ENCODE measurements around the gene FRA10AC1. TPM values are rescaled to one million over a fixed set of nuclear protein-coding genes. Genes with fewer than 3 reads are reported as not detected.

The FRA10AC1 gene
- polyA plus RNA-seq, 4 donors, result 27.1 to 39.3 (median 32.3) TPM

DNA sequence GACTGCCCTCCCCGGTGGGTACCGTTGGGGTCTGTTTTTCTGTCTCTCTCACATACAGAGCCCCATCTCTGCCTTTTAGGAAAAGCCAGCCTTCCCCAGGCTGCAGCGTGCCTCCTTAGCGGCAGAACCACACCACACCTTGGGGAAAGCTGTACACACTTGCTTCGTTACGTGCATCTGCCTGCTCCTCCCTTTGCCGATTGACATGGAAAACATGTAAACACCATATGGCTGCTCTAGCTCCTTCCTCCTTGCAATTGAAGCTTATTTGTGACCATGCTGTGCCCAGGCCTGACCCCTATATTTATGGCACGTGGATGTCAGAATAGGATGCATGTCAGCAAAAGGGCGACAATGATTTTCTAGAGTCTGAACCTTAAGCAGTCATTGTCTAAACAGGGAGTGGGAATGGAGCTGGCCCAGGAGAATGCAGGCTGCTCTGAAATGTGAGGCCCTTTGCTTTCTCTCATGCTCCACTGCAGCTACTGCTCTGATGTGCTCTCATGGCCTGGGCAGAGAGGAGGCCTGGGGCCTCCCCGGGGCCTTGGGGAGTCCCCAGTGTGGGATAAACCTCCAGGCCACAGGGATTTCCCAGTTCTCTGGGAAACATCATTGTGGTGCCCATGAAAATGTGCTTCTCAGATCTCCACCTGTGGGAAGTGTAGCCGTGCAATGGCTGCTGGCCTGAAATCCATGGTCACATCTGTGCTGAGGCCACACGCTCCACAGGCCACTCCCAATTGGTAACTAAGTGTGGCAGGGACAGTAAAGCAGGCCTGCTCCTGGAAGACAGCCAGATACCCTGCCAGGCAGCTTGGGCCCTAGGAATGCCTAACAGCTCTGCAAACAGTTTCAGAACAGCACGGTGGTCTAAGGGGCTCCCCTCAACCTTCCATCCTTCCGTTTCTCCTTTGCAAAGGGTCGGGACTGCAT is 71.5 kb downstream of the FRA10AC1 start:
- no peak for DNase-seq (ENCODE audit: low read depth in 4 of 4, low spot score in 3 of 4)

DNA sequence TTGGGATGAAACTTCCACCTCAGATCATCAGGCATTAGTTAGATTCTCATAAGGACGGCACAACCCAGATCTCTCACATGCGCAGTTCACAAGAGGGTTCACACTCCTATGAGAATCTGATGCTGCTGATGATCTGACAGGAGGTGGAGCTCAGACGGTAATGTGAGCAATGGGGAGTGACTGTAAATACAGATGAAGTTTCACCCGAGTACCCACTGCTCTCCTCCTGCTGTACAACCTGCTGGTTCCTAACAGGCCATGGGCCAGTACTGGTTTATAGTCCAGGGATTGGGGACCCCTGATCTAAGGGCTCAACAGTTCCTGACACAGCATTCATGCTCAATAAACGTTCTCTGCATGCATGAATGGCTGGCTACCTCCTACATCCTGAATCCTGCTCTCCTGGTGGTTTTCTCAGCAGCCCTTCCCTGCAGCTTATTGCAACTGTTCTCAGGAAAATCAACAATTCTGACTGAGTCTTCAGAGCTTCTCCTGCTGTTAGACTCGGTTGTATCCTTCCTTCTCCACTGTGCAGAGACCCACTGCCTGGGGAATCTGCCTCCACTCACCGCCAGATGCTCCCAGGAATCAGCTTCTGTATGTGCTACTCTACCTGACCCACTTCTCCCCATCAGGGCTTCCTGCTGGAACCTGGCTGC is 72.6 kb downstream of the FRA10AC1 start:
- no peak for DNase-seq (ENCODE audit: low read depth in 4 of 4, low spot score in 3 of 4)

DNA sequence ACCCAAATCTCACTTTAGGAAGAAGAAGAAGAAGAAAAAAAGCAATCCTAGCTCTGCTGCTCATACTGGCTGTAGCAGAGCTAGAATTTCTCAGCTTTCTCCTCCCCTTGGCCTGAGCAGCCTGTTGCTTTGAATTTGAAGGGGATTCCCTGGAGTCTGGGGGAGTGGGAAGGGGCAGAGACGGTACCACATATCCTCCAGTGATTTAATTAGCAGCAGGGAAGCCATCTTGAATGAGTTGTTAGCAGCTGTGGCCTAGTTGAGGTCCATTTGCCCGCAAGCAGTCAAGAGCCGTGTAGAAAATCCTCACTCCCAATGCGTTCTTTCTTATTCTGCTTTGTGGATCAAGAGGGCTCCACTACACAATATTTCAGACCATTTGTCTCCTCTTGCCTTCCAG is 73.5 kb downstream of the FRA10AC1 start:
- no peak for DNase-seq (ENCODE audit: low read depth in 4 of 4, low spot score in 3 of 4)

DNA sequence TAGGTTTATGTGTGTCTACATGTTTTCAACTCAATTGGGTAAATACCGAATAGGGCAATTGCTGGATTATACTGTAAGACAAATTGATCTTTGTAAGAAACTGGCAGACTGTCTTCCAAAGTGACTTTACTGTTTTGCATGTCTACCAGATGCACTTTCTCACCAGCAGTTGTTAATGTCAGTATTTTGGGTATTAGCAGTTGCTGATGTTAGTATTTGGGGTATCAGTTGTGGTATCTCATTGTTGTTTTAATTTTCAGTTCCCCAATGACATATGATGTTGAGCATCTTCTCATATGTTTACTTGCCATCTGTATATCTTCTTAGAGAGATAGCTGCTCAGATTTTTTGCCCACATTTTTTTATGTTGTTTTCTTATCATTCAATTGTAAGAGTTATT is 79.5 kb downstream of the FRA10AC1 start:
- no peak for DNase-seq (ENCODE audit: low read depth in 4 of 4, low spot score in 3 of 4)

DNA sequence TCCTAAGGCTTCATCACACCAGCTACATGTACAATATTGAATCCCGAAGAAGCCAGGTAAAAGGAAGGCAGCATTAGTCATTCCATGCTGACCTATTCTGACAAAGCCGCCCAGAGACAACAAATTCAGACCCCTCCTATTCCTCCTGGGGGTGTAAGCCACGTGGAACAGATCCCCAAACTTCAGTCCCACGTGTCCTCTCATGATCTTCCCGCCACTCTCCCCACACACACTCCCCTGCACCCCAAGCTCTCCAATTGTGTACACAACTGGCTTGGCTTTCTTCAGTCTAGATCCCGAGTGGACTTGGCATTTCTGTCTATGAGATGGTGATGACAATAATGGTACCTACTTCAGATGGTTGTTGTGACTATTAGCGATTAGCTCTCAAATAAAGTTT is 81.5 kb downstream of the FRA10AC1 start:
- DNase-seq (ENCODE audit: low read depth in 4 of 4, low spot score in 3 of 4), result no peak

Other genes with a start within 250 kb of the FRA10AC1 start
- 10 to 100 TPM; 29.9 to 40.2 (median 32.6) TPM for gene MYOF, start 220.3 kb downstream of the FRA10AC1 start, polyA plus RNA-seq (ENCODE audit: insufficient read length in 4 of 4)
- 10 to 100 TPM; 13.2 to 17.0 (median 15.6) TPM for gene CEP55, start 206.0 kb downstream of the FRA10AC1 start, polyA plus RNA-seq (ENCODE audit: insufficient read length in 4 of 4)
- gene FFAR4, start 135.9 kb downstream of the FRA10AC1 start, polyA plus RNA-seq (ENCODE audit: insufficient read length in 4 of 4), result under 1 TPM in 1 of 4 donors, not detected in 3; 0.01 TPM
- 1 to 10 TPM in 1 of 4 donors, under 1 TPM in 3; 0.32 to 1.3 (median 0.46) TPM for gene RBP4, start 101.4 kb downstream of the FRA10AC1 start, polyA plus RNA-seq (ENCODE audit: insufficient read length in 4 of 4)
- gene PDE6C, start 90.1 kb downstream of the FRA10AC1 start, polyA plus RNA-seq (ENCODE audit: insufficient read length in 4 of 4), result under 1 TPM; 0.33 to 0.69 (median 0.48) TPM
- 1 to 10 TPM; 4.5 to 8.2 (median 7.2) TPM for gene LGI1, start 55.3 kb upstream of the FRA10AC1 start, polyA plus RNA-seq (ENCODE audit: insufficient read length in 4 of 4)
- 1 to 10 TPM; 7.6 to 8.9 (median 8.5) TPM for gene SLC35G1, start 191.4 kb upstream of the FRA10AC1 start, polyA plus RNA-seq (ENCODE audit: insufficient read length in 4 of 4)